ENCODE results near the gene PHLPP1.
A peak's percentile ranks its signal among the peaks of the same experiment; 100 is the strongest.

Gene PHLPP1

DNA sequence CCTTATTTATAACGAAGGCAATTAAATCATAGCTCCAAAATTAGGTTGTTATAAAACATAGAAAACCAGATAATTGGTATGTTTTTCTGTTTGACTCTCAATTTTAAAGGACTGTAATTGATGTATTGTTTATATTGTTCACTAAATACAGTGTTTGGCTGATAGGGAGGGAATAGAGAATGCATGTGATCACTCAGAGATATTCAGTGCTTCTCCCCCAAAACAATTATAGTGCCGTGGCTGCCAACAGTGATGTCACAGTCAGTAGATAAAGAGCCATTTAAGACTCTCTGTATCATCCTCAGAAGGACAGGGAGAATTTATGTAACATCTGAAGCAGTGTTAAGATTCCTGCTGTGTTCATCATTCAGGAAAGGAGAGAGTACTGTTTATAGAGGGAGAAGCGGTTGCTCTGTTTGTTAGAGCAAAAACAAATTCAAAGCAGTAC, 69.6 kb downstream of the PHLPP1 start (continued):
- TF ChIP-seq, protein P1, sequence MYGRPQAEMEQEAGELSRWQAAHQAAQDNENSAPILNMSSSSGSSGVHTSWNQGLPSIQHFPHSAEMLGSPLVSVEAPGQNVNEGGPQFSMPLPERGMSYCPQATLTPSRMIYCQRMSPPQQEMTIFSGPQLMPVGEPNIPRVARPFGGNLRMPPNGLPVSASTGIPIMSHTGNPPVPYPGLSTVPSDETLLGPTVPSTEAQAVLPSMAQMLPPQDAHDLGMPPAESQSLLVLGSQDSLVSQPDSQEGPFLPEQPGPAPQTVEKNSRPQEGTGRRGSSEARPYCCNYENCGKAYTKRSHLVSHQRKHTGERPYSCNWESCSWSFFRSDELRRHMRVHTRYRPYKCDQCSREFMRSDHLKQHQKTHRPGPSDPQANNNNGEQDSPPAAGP (tag by site-specific recombination; IDR thresholded peaks at IDR 0.05), result 0 out of 2 replicates have a peak, but pooled peaks have one; percentile 42
- TF ChIP-seq SP3 (tag by site-specific recombination; IDR thresholded peaks at IDR 0.05) (peak; percentile 24), ZNF791 (tag by site-specific recombination; IDR thresholded peaks at IDR 0.05) (peak; percentile 40; the same call in 1 of the 2 replicates), ZNF558 (tag by site-specific recombination; IDR thresholded peaks at IDR 0.05) (peak; percentile 11; the same call in 1 of the 2 replicates), SCRT1 (tag by site-specific recombination; IDR thresholded peaks at IDR 0.05; ENCODE audit: borderline replicate concordance) (peak; percentile 10; the same call in 1 of the 2 replicates), ZNF501 (tag by site-specific recombination; IDR thresholded peaks at IDR 0.05) (0 out of 2 replicates have a peak, but pooled peaks have one; percentile 54), ZNF433 (tag by site-specific recombination; IDR thresholded peaks at IDR 0.05; ENCODE audit: low read depth) (no peak), KLF1 (tag by site-specific recombination; IDR thresholded peaks at IDR 0.05) (0 out of 2 replicates have a peak, but pooled peaks have one; percentile 11), ZNF701 (tag by site-specific recombination; IDR thresholded peaks at IDR 0.05) (no peak), KLF8 (tag by site-specific recombination; IDR thresholded peaks at IDR 0.05) (peak; percentile 58), FEZF1 (tag by site-specific recombination; IDR thresholded peaks at IDR 0.05) (peak; percentile 94), GFI1B (tag by site-specific recombination; IDR thresholded peaks at IDR 0.05) (peak; percentile 46; the same call in 1 of the 2 replicates), ZBTB1 (tag by site-specific recombination; IDR thresholded peaks at IDR 0.05) (peak; percentile 2; the same call in 1 of the 2 replicates), ZNF76 (tag by site-specific recombination; IDR thresholded peaks at IDR 0.05; ENCODE audit: borderline replicate concordance, low read depth) (0 out of 2 replicates have a peak, but pooled peaks have one; percentile 29), ZNF266 (tag by site-specific recombination; IDR thresholded peaks at IDR 0.05; ENCODE audit: low read depth) (no peak), ZNF404 (tag by site-specific recombination; IDR thresholded peaks at IDR 0.05) (peak; percentile 7; the same call in 1 of the 2 replicates), ZEB2 (tag by site-specific recombination; IDR thresholded peaks at IDR 0.05) (peak; percentile 95), ZNF629 (tag by site-specific recombination; IDR thresholded peaks at IDR 0.05) (peak; percentile 93), PRDM1 (tag by site-specific recombination; IDR thresholded peaks at IDR 0.05) (peak; percentile 48), ZNF394 (tag by site-specific recombination; IDR thresholded peaks at IDR 0.05; ENCODE audit: borderline replicate concordance) (peak; percentile 99), ZNF660 (tag by site-specific recombination; IDR thresholded peaks at IDR 0.05) (peak; percentile 78; the same call in 1 of the 2 replicates), MEIS1 (CRISPR knock-in tag; IDR thresholded peaks at IDR 0.05; ENCODE audit: borderline replicate concordance) (no peak), ZBTB17 (tag by site-specific recombination; IDR thresholded peaks at IDR 0.05) (peak; percentile 67; the same call in 1 of the 2 replicates), ZNF24 (tag by site-specific recombination; IDR thresholded peaks at IDR 0.05) (peak; percentile 83), ZNF174 (tag by site-specific recombination; IDR thresholded peaks at IDR 0.05) (no peak), ZXDB (tag by site-specific recombination; IDR thresholded peaks at IDR 0.05) (peak; percentile 87), ZIC2 (tag by site-specific recombination; IDR thresholded peaks at IDR 0.05) (peak; percentile 56)
- TF ChIP-seq, protein P2, sequence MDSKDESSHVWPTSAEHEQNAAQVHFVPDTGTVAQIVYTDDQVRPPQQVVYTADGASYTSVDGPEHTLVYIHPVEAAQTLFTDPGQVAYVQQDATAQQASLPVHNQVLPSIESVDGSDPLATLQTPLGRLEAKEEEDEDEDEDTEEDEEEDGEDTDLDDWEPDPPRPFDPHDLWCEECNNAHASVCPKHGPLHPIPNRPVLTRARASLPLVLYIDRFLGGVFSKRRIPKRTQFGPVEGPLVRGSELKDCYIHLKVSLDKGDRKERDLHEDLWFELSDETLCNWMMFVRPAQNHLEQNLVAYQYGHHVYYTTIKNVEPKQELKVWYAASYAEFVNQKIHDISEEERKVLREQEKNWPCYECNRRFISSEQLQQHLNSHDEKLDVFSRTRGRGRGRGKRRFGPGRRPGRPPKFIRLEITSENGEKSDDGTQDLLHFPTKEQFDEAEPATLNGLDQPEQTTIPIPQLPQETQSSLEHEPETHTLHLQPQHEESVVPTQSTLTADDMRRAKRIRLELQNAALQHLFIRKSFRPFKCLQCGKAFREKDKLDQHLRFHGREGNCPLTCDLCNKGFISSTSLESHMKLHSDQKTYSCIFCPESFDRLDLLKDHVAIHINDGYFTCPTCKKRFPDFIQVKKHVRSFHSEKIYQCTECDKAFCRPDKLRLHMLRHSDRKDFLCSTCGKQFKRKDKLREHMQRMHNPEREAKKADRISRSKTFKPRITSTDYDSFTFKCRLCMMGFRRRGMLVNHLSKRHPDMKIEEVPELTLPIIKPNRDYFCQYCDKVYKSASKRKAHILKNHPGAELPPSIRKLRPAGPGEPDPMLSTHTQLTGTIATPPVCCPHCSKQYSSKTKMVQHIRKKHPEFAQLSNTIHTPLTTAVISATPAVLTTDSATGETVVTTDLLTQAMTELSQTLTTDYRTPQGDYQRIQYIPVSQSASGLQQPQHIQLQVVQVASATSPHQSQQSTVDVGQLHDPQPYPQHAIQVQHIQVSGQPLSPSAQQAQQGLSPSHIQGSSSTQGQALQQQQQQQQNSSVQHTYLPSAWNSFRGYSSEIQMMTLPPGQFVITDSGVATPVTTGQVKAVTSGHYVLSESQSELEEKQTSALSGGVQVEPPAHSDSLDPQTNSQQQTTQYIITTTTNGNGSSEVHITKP (tag by site-specific recombination; IDR thresholded peaks at IDR 0.05), result peak; percentile 40; the same call in 1 of the 2 replicates
- TF ChIP-seq, protein P3, sequence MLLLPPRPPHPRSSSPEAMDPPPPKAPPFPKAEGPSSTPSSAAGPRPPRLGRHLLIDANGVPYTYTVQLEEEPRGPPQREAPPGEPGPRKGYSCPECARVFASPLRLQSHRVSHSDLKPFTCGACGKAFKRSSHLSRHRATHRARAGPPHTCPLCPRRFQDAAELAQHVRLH (tag by site-specific recombination; IDR thresholded peaks at IDR 0.05), result 0 out of 2 replicates have a peak, but pooled peaks have one; percentile 61
- TF ChIP-seq, protein P4, sequence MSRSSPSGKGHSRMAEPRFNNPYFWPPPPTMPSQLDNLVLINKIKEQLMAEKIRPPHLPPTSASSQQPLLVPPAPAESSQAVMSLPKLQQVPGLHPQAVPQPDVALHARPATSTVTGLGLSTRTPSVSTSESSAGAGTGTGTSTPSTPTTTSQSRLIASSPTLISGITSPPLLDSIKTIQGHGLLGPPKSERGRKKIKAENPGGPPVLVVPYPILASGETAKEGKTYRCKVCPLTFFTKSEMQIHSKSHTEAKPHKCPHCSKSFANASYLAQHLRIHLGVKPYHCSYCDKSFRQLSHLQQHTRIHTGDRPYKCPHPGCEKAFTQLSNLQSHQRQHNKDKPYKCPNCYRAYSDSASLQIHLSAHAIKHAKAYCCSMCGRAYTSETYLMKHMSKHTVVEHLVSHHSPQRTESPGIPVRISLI (tag by site-specific recombination; IDR thresholded peaks at IDR 0.05), result peak; percentile 66; the same call in 1 of the 2 replicates
- TF ChIP-seq, protein P5, sequence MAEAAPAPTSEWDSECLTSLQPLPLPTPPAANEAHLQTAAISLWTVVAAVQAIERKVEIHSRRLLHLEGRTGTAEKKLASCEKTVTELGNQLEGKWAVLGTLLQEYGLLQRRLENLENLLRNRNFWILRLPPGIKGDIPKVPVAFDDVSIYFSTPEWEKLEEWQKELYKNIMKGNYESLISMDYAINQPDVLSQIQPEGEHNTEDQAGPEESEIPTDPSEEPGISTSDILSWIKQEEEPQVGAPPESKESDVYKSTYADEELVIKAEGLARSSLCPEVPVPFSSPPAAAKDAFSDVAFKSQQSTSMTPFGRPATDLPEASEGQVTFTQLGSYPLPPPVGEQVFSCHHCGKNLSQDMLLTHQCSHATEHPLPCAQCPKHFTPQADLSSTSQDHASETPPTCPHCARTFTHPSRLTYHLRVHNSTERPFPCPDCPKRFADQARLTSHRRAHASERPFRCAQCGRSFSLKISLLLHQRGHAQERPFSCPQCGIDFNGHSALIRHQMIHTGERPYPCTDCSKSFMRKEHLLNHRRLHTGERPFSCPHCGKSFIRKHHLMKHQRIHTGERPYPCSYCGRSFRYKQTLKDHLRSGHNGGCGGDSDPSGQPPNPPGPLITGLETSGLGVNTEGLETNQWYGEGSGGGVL (tag by site-specific recombination; IDR thresholded peaks at IDR 0.05), result peak; percentile 86
